Right lobe of liver (tissue), 4 donors: ENCODE measurements around the gene PRM1.

Experiments used
- POLR2A ChIP-seq: fragments of 450-650 bp; IDR thresholded peaks from one replicate; pipeline ENCODE4 v1.6.1; 2017; ENCODE audit warnings: antibody characterized with exemption, mild to moderate bottlenecking
- TF ChIP-seq, protein P1 (sequence below), 4 donors: fragments of 200-600 bp in 3 of 4; fragments of 450-650 bp in 1 of 4; IDR thresholded peaks; one replicate each; pipeline versions ENCODE4 v1.5.1 to v1.8.0; 2016 to 2022; ENCODE audit warnings: antibody characterized with exemption in 4 of 4, mild to moderate bottlenecking in 2 of 4
- donor health status: DM: no; HTN: no; CAD: no.
- donor health status: DM: no; HTN: no; CAD: no.
- donor health status: DM: no; HTN: yes; CAD: no.

DNA sequence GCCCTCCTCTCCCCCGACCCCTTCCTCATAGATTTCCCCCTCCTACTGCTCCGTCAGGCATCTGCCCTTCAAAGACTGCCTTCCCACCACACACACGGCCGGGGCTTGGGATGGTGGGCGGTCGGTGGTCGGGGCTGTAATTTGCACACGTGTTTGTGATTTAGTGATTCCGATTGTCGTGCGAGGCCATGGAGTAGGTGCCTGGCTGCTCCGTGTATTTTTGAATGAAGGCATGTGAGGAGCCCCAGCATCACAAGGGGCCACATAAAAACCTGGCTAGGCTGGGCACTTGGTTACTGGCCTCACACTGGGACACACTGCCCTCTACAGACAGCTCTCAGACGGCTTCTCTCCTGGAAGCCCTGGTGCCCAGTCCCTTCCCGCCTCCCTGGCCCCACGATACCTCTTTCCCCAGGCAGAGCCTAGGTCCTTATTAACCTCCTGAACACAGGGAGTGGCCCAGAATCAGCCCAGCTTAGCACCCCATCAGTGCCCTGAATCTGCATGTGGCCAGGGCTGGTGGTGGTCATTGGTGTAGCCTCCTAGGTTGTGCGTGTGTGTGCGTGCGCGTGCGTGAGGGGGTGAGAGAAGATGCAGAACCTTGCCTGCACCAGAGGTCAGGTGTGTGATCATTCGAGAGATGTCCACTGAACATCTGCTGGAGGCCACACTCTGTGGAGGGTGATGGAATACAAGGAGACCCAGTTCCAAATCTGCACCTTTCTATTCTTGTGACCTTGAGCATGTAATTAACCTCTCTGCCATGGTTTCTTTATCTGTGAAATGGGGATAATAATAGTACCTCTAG lies 23.8 kb downstream of the PRM1 start:
- TF ChIP-seq, protein P1, sequence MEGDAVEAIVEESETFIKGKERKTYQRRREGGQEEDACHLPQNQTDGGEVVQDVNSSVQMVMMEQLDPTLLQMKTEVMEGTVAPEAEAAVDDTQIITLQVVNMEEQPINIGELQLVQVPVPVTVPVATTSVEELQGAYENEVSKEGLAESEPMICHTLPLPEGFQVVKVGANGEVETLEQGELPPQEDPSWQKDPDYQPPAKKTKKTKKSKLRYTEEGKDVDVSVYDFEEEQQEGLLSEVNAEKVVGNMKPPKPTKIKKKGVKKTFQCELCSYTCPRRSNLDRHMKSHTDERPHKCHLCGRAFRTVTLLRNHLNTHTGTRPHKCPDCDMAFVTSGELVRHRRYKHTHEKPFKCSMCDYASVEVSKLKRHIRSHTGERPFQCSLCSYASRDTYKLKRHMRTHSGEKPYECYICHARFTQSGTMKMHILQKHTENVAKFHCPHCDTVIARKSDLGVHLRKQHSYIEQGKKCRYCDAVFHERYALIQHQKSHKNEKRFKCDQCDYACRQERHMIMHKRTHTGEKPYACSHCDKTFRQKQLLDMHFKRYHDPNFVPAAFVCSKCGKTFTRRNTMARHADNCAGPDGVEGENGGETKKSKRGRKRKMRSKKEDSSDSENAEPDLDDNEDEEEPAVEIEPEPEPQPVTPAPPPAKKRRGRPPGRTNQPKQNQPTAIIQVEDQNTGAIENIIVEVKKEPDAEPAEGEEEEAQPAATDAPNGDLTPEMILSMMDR (IDR thresholded peaks at IDR 0.05), result peak; percentile 64 to 80 (median 74)
- TF ChIP-seq POLR2A, result no peak
